Caco-2 (cell line): ENCODE data around the gene A4GALT. TPM values are rescaled to one million over a fixed set of nuclear protein-coding genes. Genes with fewer than 3 reads are reported as not detected.
"Not testable (repeated sequence)": the region's sequence is repeated elsewhere in the genome, so short reads cannot be mapped to it uniquely, and the experiment has no call there.

ENCODE experiments used
- BruUV-seq: library from RNA; stranded (reverse); fragments of 400-500 nt; replicated peaks from 2 replicates; lab custom pipeline; 2021; lab: Mats Ljungman, UMichigan
- CTCF ChIA-PET: fragments of 300-600 bp; sonication (Branson Sonifier 250); formaldehyde crosslinking; loops from one replicate; lab custom pipeline; 2022; ENCODE audit warnings: antibody characterized with exemption; lab: Charles Lee
- POLR2A ChIA-PET: fragments of 300-600 bp; sonication (Branson Sonifier 250); formaldehyde crosslinking; loops from one replicate; lab custom pipeline; 2022; ENCODE audit warnings: antibody characterized with exemption; lab: Charles Lee
- DNase-seq, 2 experiments: peaks; one replicate each; pipeline versions ENCODE4 v3.0.0 to v3.0.0-alpha.2; 2020 to 2022
- H3K27me3 ChIP-seq: replicated peaks from 2 replicates; pipeline ENCODE4 v1.6.0; 2011; ENCODE audit warnings: low read length; ENCODE audit not compliant: control insufficient read depth, insufficient read depth
- H3K36me3 ChIP-seq: 2 replicates; pipeline ENCODE4 v1.5.1; 2011; ENCODE audit warnings: low read length; ENCODE audit not compliant: control insufficient read depth, insufficient read depth
- H3K4me1 ChIP-seq: fragments of 250-450 bp; sonication (Bioruptor Pico); 2 replicates; pipeline ENCODE4 v1.5.1; 2020; ENCODE audit warnings: mild to moderate bottlenecking
- H3K4me3 ChIP-seq: 2 replicates; pipeline ENCODE4 v1.5.1; 2011; ENCODE audit warnings: low read depth, mild to moderate bottlenecking, control low read depth, low read length
- H3K9me3 ChIP-seq: fragments of 250-450 bp; sonication (Bioruptor Pico); 2 replicates; pipeline ENCODE4 v1.5.1; 2020; ENCODE audit warnings: mild to moderate bottlenecking, moderate library complexity
- H3K27ac Mint-ChIP-seq: one replicate; pipeline ENCODE4 v1.8.0; 2022; ENCODE audit warnings: mixed read lengths; ENCODE audit not compliant: unreplicated experiment
- H3K27me3 Mint-ChIP-seq: one replicate; pipeline ENCODE4 v1.8.0; 2022; ENCODE audit warnings: mixed read lengths; ENCODE audit not compliant: insufficient read depth, unreplicated experiment
- H3K36me3 Mint-ChIP-seq: one replicate; pipeline ENCODE4 v1.8.0; 2022; ENCODE audit warnings: mild to moderate bottlenecking, mixed read lengths; ENCODE audit not compliant: insufficient read depth, unreplicated experiment
- H3K4me1 Mint-ChIP-seq: one replicate; pipeline ENCODE4 v1.8.0; 2022; ENCODE audit warnings: low read depth, mixed read lengths; ENCODE audit not compliant: unreplicated experiment
- H3K4me3 Mint-ChIP-seq: one replicate; pipeline ENCODE4 v1.8.0; 2022; ENCODE audit warnings: mild to moderate bottlenecking, moderate library complexity, mixed read lengths; ENCODE audit not compliant: unreplicated experiment
- H3K9me3 Mint-ChIP-seq: one replicate; pipeline ENCODE4 v1.8.0; 2022; ENCODE audit warnings: mixed read lengths; ENCODE audit not compliant: unreplicated experiment
- CTCF ChIP-seq, 2 experiments: fragments of 200-600 bp in 1 of 2; IDR thresholded peaks; 1 replicate in 1 of 2; 2 replicates in 1 of 2; pipeline versions ENCODE4 v1.5.1 to v1.8.0; 2011 to 2022; ENCODE audit warnings: antibody characterized with exemption in 1 of 2, control low read depth in 1 of 2, inconsistent platforms in 1 of 2, low read depth in 1 of 2, low read length in 1 of 2, mild to moderate bottlenecking in 1 of 2, moderate library complexity in 1 of 2; ENCODE audit not compliant: insufficient read depth in 1 of 2, severe bottlenecking in 1 of 2, unreplicated experiment in 1 of 2
- intact Hi-C: fragments of 100-400 bp; cut with micrococcal nuclease; formaldehyde crosslinking; loops from one replicate; pipeline ENCODE4 v1.10.0; 2022; ENCODE audit not compliant: unreplicated experiment
- total RNA-seq: library from RNA; stranded (reverse); gene quantifications from 2 replicates; pipeline ENCODE4 v1.2.3, GENCODE V29; 2022

Gene A4GALT
- total RNA-seq, 1 experiment from 2014 or later: 16.2 TPM

- no peaks in the 10 kb centered on the region for H3K27me3 ChIP-seq
- TF ChIP-seq CTCF (IDR thresholded peaks at IDR 0.05; ENCODE audit: insufficient read depth in 1 of 2, low read depth in 1 of 2, low read length in 1 of 2, severe bottlenecking in 1 of 2, unreplicated experiment in 1 of 2): no peak
- H3K4me1 ChIP-seq: no peaks in the 10 kb centered on the region
- peaks cover 5% of the 10 kb centered on the region for H3K9me3 ChIP-seq
- ChIA-PET CTCF (no interaction called here), POLR2A (no interaction called here)
- Mint-ChIP-seq H3K4me3 (no peak overlapping the region), H3K27me3 (no peaks in the 10 kb centered on the region), H3K36me3 (peaks cover 10% of the 10 kb centered on the region), H3K9me3 (peaks cover 10% of the 10 kb centered on the region), H3K4me1 (peaks cover 7% of the 10 kb centered on the region), H3K27ac (no peak overlapping the region)
- DNase-seq: no peak
- no TSS peak for BruUV-seq
- intact Hi-C loops: no loop called here
- no peak overlapping the region for H3K4me3 ChIP-seq
- H3K36me3 ChIP-seq: no peaks in the 10 kb centered on the region
Observed at GRCh38 chr22:42673898-42674401, 46.7 kb downstream of the A4GALT start.

GRCh38 chr22:42673071-42673470 is 47.6 kb downstream of the A4GALT start:
- H3K4me3 Mint-ChIP-seq, H3K9me3 ChIP-seq, H3K27me3 Mint-ChIP-seq, POLR2A ChIA-PET, CTCF ChIA-PET, H3K27me3 ChIP-seq, BruUV-seq, H3K36me3 ChIP-seq, H3K4me3 ChIP-seq, H3K36me3 Mint-ChIP-seq, H3K27ac Mint-ChIP-seq, intact Hi-C loops, H3K4me1 ChIP-seq, H3K4me1 Mint-ChIP-seq, DNase-seq, H3K9me3 Mint-ChIP-seq: not testable (repeated sequence)

GRCh38 chr22:42670921-42671709 is 49.6 kb downstream of the A4GALT start:
- Mint-ChIP-seq H3K4me3 (no peak overlapping the region), H3K27me3 (no peaks in the 10 kb centered on the region), H3K4me1 (peaks cover 2% of the 10 kb centered on the region), H3K27ac (no peak overlapping the region), H3K9me3 (no peaks in the 10 kb centered on the region), H3K36me3 (peaks cover 5% of the 10 kb centered on the region)
- CTCF ChIA-PET: no interaction called here
- no peak for DNase-seq
- intact Hi-C loops: no loop called here
- POLR2A ChIA-PET: no interaction called here
- TF ChIP-seq CTCF (IDR thresholded peaks at IDR 0.05; ENCODE audit: insufficient read depth in 1 of 2, low read depth in 1 of 2, low read length in 1 of 2, severe bottlenecking in 1 of 2, unreplicated experiment in 1 of 2): no peak
- BruUV-seq: no TSS peak
- Histone ChIP-seq H3K9me3 (no peaks in the 10 kb centered on the region), H3K36me3 (no peaks in the 10 kb centered on the region), H3K27me3 (no peaks in the 10 kb centered on the region), H3K4me1 (no peaks in the 10 kb centered on the region), H3K4me3 (no peak overlapping the region)
